GM23338 (cell line): ENCODE measurements around the gene ADGRE3. TPM values are rescaled to one million over a fixed set of nuclear protein-coding genes. Genes with fewer than 3 reads are reported as not detected.

Experiments
- ATAC-seq: fragments of 200-7000 bp; cut with Tn5 transposase; 3 replicates; pipeline ENCODE4 v1.9.1; 2020
- DNase-seq: peaks from one replicate; pipeline ENCODE4 v3.0.0-alpha.2; 2015; ENCODE audit warnings: low spot score
- H2AFZ ChIP-seq: fragments of 200-600 bp; sonication (generic); 2 replicates; pipeline ENCODE4 v1.8.0; 2016; ENCODE audit warnings: antibody characterized with exemption, mild to moderate bottlenecking, moderate library complexity
- H3F3A ChIP-seq: fragments of 200-600 bp; sonication (generic); replicated peaks from 2 replicates; pipeline ENCODE4 v1.8.0; 2017; ENCODE audit warnings: antibody characterized with exemption, mixed run types, low read depth
- H3K27ac ChIP-seq: fragments of 200-600 bp; sonication (generic); 2 replicates; pipeline ENCODE4 v1.6.1; 2016; ENCODE audit warnings: low read depth
- H3K27me3 ChIP-seq: fragments of 200-600 bp; sonication (generic); 2 replicates; pipeline ENCODE4 v1.8.0; 2016; ENCODE audit warnings: mild to moderate bottlenecking, mixed run types, moderate library complexity; ENCODE audit not compliant: insufficient read depth
- H3K36me3 ChIP-seq: fragments of 200-600 bp; sonication (generic); 2 replicates; pipeline ENCODE4 v1.8.0; 2016; ENCODE audit warnings: mild to moderate bottlenecking; ENCODE audit not compliant: insufficient read depth
- H3K4me1 ChIP-seq: fragments of 200-600 bp; sonication (generic); 2 replicates; pipeline ENCODE4 v1.8.0; 2016; ENCODE audit warnings: mild to moderate bottlenecking, moderate library complexity; ENCODE audit not compliant: insufficient read depth
- H3K4me2 ChIP-seq: fragments of 200-600 bp; sonication (generic); 2 replicates; pipeline ENCODE4 v1.7.1; 2017; ENCODE audit warnings: mixed run types
- H3K4me3 ChIP-seq: fragments of 200-600 bp; sonication (generic); 2 replicates; pipeline ENCODE4 v1.6.1; 2016; ENCODE audit warnings: mixed run types
- H3K79me2 ChIP-seq: fragments of 200-600 bp; sonication (generic); replicated peaks from 2 replicates; pipeline ENCODE4 v1.8.0; 2017; ENCODE audit warnings: mild to moderate bottlenecking; ENCODE audit not compliant: insufficient read depth
- H3K9me2 ChIP-seq: fragments of 200-600 bp; sonication (generic); 2 replicates; pipeline ENCODE4 v1.8.0; 2017; ENCODE audit not compliant: insufficient read depth
- H4K20me1 ChIP-seq: fragments of 200-600 bp; sonication (generic); replicated peaks from 2 replicates; pipeline ENCODE4 v1.8.0; 2017; ENCODE audit warnings: mild to moderate bottlenecking; ENCODE audit not compliant: insufficient read depth
- H3K27ac Mint-ChIP-seq: 2 replicates; pipeline ENCODE4 v1.8.0; 2020; ENCODE audit warnings: inconsistent platforms, mild to moderate bottlenecking, moderate library complexity, mixed read lengths
- H3K27me3 Mint-ChIP-seq: 3 replicates; pipeline ENCODE4 v1.8.0; 2022; ENCODE audit warnings: low read depth, mild to moderate bottlenecking, moderate library complexity, mixed read lengths, inconsistent platforms; ENCODE audit not compliant: insufficient read depth, poor library complexity
- H3K36me3 Mint-ChIP-seq: 3 replicates; pipeline ENCODE4 v1.8.0; 2021; ENCODE audit warnings: low read depth, mild to moderate bottlenecking, inconsistent platforms, moderate library complexity, mixed read lengths
- H3K4me1 Mint-ChIP-seq: 3 replicates; pipeline ENCODE4 v1.8.0; 2020; ENCODE audit warnings: mild to moderate bottlenecking, inconsistent platforms, mixed read lengths
- H3K4me3 Mint-ChIP-seq: 3 replicates; pipeline ENCODE4 v1.8.0; 2021; ENCODE audit warnings: moderate library complexity, mild to moderate bottlenecking, inconsistent platforms, mixed read lengths
- H3K9me3 Mint-ChIP-seq: 3 replicates; pipeline ENCODE4 v1.8.0; 2020; ENCODE audit warnings: moderate library complexity, mild to moderate bottlenecking, inconsistent platforms, mixed read lengths
- CREB1 ChIP-seq: fragments of 250-450 bp; sonication (Bioruptor Pico); IDR thresholded peaks from 2 replicates; pipeline ENCODE4 v1.5.0; 2020; ENCODE audit warnings: low read depth, mild to moderate bottlenecking, moderate library complexity
- EZH2 ChIP-seq: fragments of 200-600 bp; sonication (generic); IDR thresholded peaks from one replicate; pipeline ENCODE4 v1.8.0; 2017; ENCODE audit warnings: antibody characterized with exemption, mild to moderate bottlenecking, low read depth; ENCODE audit not compliant: unreplicated experiment
- EZH2phosphoT487 ChIP-seq: fragments of 200-600 bp; sonication (generic); IDR thresholded peaks from one replicate; pipeline ENCODE4 v1.8.1; 2018; ENCODE audit warnings: antibody characterized with exemption; ENCODE audit not compliant: unreplicated experiment
- JUNB ChIP-seq: IDR thresholded peaks from one replicate; pipeline ENCODE4 v1.6.1; 2016; ENCODE audit warnings: antibody characterized with exemption; ENCODE audit not compliant: unreplicated experiment
- NANOG ChIP-seq: IDR thresholded peaks from 2 replicates; pipeline ENCODE4 v1.6.1; 2016; ENCODE audit warnings: antibody characterized with exemption, borderline replicate concordance
- POLR2AphosphoS5 ChIP-seq: IDR thresholded peaks from 2 replicates; pipeline ENCODE4 v1.6.1; 2016; ENCODE audit warnings: antibody characterized with exemption, low read depth
- STAT1 ChIP-seq: IDR thresholded peaks from one replicate; pipeline ENCODE4 v1.6.1; 2016; ENCODE audit warnings: antibody characterized with exemption; ENCODE audit not compliant: unreplicated experiment
- ZNF114 ChIP-seq: fragments of 250-450 bp; sonication (Bioruptor Pico); IDR thresholded peaks from 2 replicates; pipeline ENCODE4 v1.5.0; 2020; ENCODE audit warnings: mild to moderate bottlenecking, moderate library complexity
- ZNF331 ChIP-seq: fragments of 250-450 bp; sonication (Bioruptor Pico); IDR thresholded peaks from 2 replicates; pipeline ENCODE4 v1.5.0; 2020; ENCODE audit warnings: low read depth, mild to moderate bottlenecking, moderate library complexity
- polyA plus RNA-seq: library from polyadenylated mRNA; unstranded; fragments of >200 nt; fragmentation: Nextera tagmentation; extraction: Ambion mirVana; gene quantifications from 2 replicates; pipeline ENCODE4 v1.2.1, GENCODE V29; 2016
- total RNA-seq: library from RNA; depleted of rRNA; stranded (reverse); fragments of >200 nt; shearing (Covaris generic); gene quantifications from 2 replicates; pipeline ENCODE4 v1.2.3, GENCODE V29; 2014
- TF ChIP-seq, protein P1 (sequence below): IDR thresholded peaks from 2 replicates; pipeline ENCODE4 v1.6.1; 2016; ENCODE audit warnings: antibody characterized with exemption
- TF ChIP-seq, protein P2 (sequence below): fragments of 250-450 bp; sonication (Bioruptor Pico); IDR thresholded peaks from 2 replicates; pipeline ENCODE4 v1.5.0; 2020; ENCODE audit warnings: mild to moderate bottlenecking, moderate library complexity
- TF ChIP-seq, protein P3 (sequence below), 2 experiments: fragments of 200-600 bp in 1 of 2; sonication (generic) in 1 of 2; conservative IDR thresholded peaks; 2 replicates each; pipeline versions ENCODE4 v1.5.1 to v1.6.1; 2016 to 2017; ENCODE audit warnings: antibody characterized with exemption in 2 of 2, low read depth in 2 of 2, mild to moderate bottlenecking in 2 of 2, moderate library complexity in 1 of 2
- TF ChIP-seq, protein P4 (sequence below): IDR thresholded peaks from one replicate; pipeline ENCODE4 v1.6.1; 2018; ENCODE audit warnings: antibody characterized with exemption; ENCODE audit not compliant: unreplicated experiment

ADGRE3 gene
- total and polyA plus RNA-seq, 2 experiments from 2014 or later = not detected

DNA sequence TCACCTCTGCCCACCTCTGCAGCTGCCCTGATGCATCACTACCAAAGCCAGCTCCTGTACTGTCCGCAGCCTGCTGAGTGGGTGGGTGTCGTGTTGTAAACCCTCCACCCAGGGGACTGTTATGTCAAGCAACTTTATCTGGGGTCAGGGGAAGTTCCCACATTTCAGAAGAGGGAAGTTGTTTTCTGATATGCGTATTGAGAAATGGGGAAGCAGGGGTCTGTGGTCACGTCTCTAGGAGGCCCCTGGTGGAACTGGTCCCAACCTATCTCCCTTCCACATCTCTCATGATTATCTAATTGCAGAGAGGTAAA lies 60.6 kb downstream of the ADGRE3 start:
- H3K27ac ChIP-seq = no peak overlapping the region
- H3K4me3 ChIP-seq = no peak overlapping the region
- H3K4me2 ChIP-seq = no peak overlapping the region
- no peaks in the 10 kb centered on the region for H3K4me1 ChIP-seq
- no peaks in the 10 kb centered on the region for H3K4me1 Mint-ChIP-seq
- no peak overlapping the region for H3K4me3 Mint-ChIP-seq
- peaks cover 97% of the 10 kb centered on the region for H3K9me3 Mint-ChIP-seq
- H3K36me3 ChIP-seq = no peaks in the 10 kb centered on the region
- ATAC-seq (no peak), DNase-seq (no peak)
- H3K27ac Mint-ChIP-seq = no peak overlapping the region
- H3K9me2 ChIP-seq = peaks cover 4% of the 10 kb centered on the region; the same call in 1 of the 2 replicates
- no peaks in the 10 kb centered on the region for H3K27me3 ChIP-seq
- TF ChIP-seq EZH2phosphoT487 (no peak), POLR2AphosphoS5 (no peak), STAT1 (no peak), CREB1 (CRISPR knock-in tag) (no peak), NANOG (no peak), ZNF331 (no peak), EZH2 (no peak), ZNF114 (CRISPR knock-in tag) (no peak), JUNB (no peak)
- TF ChIP-seq, protein P1, sequence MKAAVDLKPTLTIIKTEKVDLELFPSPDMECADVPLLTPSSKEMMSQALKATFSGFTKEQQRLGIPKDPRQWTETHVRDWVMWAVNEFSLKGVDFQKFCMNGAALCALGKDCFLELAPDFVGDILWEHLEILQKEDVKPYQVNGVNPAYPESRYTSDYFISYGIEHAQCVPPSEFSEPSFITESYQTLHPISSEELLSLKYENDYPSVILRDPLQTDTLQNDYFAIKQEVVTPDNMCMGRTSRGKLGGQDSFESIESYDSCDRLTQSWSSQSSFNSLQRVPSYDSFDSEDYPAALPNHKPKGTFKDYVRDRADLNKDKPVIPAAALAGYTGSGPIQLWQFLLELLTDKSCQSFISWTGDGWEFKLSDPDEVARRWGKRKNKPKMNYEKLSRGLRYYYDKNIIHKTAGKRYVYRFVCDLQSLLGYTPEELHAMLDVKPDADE = no peak
- TF ChIP-seq, protein P2, sequence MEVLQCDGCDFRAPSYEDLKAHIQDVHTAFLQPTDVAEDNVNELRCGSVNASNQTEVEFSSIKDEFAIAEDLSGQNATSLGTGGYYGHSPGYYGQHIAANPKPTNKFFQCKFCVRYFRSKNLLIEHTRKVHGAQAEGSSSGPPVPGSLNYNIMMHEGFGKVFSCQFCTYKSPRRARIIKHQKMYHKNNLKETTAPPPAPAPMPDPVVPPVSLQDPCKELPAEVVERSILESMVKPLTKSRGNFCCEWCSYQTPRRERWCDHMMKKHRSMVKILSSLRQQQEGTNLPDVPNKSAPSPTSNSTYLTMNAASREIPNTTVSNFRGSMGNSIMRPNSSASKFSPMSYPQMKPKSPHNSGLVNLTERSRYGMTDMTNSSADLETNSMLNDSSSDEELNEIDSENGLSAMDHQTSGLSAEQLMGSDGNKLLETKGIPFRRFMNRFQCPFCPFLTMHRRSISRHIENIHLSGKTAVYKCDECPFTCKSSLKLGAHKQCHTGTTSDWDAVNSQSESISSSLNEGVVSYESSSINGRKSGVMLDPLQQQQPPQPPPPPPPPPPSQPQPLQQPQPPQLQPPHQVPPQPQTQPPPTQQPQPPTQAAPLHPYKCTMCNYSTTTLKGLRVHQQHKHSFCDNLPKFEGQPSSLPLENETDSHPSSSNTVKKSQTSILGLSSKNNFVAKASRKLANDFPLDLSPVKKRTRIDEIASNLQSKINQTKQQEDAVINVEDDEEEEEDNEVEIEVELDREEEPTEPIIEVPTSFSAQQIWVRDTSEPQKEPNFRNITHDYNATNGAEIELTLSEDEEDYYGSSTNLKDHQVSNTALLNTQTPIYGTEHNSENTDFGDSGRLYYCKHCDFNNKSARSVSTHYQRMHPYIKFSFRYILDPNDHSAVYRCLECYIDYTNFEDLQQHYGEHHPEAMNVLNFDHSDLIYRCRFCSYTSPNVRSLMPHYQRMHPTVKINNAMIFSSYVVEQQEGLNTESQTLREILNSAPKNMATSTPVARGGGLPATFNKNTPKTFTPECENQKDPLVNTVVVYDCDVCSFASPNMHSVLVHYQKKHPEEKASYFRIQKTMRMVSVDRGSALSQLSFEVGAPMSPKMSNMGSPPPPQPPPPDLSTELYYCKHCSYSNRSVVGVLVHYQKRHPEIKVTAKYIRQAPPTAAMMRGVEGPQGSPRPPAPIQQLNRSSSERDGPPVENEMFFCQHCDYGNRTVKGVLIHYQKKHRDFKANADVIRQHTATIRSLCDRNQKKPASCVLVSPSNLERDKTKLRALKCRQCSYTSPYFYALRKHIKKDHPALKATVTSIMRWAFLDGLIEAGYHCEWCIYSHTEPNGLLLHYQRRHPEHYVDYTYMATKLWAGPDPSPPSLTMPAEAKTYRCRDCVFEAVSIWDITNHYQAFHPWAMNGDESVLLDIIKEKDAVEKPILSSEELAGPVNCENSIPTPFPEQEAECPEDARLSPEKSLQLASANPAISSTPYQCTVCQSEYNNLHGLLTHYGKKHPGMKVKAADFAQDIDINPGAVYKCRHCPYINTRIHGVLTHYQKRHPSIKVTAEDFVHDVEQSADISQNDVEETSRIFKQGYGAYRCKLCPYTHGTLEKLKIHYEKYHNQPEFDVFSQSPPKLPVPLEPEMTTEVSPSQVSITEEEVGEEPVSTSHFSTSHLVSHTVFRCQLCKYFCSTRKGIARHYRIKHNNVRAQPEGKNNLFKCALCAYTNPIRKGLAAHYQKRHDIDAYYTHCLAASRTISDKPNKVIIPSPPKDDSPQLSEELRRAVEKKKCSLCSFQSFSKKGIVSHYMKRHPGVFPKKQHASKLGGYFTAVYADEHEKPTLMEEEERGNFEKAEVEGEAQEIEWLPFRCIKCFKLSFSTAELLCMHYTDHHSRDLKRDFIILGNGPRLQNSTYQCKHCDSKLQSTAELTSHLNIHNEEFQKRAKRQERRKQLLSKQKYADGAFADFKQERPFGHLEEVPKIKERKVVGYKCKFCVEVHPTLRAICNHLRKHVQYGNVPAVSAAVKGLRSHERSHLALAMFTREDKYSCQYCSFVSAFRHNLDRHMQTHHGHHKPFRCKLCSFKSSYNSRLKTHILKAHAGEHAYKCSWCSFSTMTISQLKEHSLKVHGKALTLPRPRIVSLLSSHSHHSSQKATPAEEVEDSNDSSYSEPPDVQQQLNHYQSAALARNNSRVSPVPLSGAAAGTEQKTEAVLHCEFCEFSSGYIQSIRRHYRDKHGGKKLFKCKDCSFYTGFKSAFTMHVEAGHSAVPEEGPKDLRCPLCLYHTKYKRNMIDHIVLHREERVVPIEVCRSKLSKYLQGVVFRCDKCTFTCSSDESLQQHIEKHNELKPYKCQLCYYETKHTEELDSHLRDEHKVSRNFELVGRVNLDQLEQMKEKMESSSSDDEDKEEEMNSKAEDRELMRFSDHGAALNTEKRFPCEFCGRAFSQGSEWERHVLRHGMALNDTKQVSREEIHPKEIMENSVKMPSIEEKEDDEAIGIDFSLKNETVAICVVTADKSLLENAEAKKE (CRISPR knock-in tag) = no peak
- TF ChIP-seq, protein P3, sequence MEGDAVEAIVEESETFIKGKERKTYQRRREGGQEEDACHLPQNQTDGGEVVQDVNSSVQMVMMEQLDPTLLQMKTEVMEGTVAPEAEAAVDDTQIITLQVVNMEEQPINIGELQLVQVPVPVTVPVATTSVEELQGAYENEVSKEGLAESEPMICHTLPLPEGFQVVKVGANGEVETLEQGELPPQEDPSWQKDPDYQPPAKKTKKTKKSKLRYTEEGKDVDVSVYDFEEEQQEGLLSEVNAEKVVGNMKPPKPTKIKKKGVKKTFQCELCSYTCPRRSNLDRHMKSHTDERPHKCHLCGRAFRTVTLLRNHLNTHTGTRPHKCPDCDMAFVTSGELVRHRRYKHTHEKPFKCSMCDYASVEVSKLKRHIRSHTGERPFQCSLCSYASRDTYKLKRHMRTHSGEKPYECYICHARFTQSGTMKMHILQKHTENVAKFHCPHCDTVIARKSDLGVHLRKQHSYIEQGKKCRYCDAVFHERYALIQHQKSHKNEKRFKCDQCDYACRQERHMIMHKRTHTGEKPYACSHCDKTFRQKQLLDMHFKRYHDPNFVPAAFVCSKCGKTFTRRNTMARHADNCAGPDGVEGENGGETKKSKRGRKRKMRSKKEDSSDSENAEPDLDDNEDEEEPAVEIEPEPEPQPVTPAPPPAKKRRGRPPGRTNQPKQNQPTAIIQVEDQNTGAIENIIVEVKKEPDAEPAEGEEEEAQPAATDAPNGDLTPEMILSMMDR (conservative IDR thresholded peaks at IDR 0.05; ENCODE audit: low read depth in 2 of 2) = no peak
- TF ChIP-seq, protein P4, sequence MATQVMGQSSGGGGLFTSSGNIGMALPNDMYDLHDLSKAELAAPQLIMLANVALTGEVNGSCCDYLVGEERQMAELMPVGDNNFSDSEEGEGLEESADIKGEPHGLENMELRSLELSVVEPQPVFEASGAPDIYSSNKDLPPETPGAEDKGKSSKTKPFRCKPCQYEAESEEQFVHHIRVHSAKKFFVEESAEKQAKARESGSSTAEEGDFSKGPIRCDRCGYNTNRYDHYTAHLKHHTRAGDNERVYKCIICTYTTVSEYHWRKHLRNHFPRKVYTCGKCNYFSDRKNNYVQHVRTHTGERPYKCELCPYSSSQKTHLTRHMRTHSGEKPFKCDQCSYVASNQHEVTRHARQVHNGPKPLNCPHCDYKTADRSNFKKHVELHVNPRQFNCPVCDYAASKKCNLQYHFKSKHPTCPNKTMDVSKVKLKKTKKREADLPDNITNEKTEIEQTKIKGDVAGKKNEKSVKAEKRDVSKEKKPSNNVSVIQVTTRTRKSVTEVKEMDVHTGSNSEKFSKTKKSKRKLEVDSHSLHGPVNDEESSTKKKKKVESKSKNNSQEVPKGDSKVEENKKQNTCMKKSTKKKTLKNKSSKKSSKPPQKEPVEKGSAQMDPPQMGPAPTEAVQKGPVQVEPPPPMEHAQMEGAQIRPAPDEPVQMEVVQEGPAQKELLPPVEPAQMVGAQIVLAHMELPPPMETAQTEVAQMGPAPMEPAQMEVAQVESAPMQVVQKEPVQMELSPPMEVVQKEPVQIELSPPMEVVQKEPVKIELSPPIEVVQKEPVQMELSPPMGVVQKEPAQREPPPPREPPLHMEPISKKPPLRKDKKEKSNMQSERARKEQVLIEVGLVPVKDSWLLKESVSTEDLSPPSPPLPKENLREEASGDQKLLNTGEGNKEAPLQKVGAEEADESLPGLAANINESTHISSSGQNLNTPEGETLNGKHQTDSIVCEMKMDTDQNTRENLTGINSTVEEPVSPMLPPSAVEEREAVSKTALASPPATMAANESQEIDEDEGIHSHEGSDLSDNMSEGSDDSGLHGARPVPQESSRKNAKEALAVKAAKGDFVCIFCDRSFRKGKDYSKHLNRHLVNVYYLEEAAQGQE = no peak
- H3K36me3 Mint-ChIP-seq = peaks cover 28% of the 10 kb centered on the region
- no peaks in the 10 kb centered on the region for H3K79me2 ChIP-seq
- H3K27me3 Mint-ChIP-seq = peaks cover 6% of the 10 kb centered on the region
- H3F3A ChIP-seq = no peaks in the 10 kb centered on the region
- no peak overlapping the region for H2AFZ ChIP-seq
- no peaks in the 10 kb centered on the region for H4K20me1 ChIP-seq
